ENCODE results near the gene SNRPA. TPM values are rescaled to one million over a fixed set of nuclear protein-coding genes. Genes with fewer than 3 reads are reported as not detected.

SNRPA gene
- total RNA-seq, 1 experiment from 2014 or later = 225 TPM

GRCh38 chr19:40774916-40775631 lies 24.1 kb downstream of the SNRPA start, which contains the start of gene MIA:
Gene MIA (plus strand): TSS chr19:40775521. CDS start chr19:40775543, 22 bp downstream.
- H4K20me1 ChIP-seq (ENCODE audit: control insufficient read depth, insufficient read depth, insufficient read length) = no peaks in the 10 kb centered on the region
- H3K4me3 Mint-ChIP-seq = peak within 1 kb of the TSS in 1 of 2 experiments; percentile 55; a peak in 1 of 5 replicates
- H3K27me3 Mint-ChIP-seq (ENCODE audit: low read depth) = no peaks in the 10 kb centered on the region
- no peak within 1 kb of the TSS for H2BK5ac ChIP-seq (ENCODE audit: insufficient read length, low read length)
- H2BK15ac ChIP-seq (ENCODE audit: low read depth, low read length) = no peak within 1 kb of the TSS
- no peaks in the 10 kb centered on the region for H3K79me2 ChIP-seq (ENCODE audit: insufficient read depth, low read length)
- H3K14ac ChIP-seq (ENCODE audit: insufficient read depth, low read length) = 0 out of 2 replicates have a peak within 1 kb of the TSS, but pooled peaks have one; percentile 46
- H3K27ac ChIP-seq (ENCODE audit: insufficient read length, low read depth, low read length) = no peak within 1 kb of the TSS
- H2AK5ac ChIP-seq (ENCODE audit: insufficient read length, low read length) = no peak within 1 kb of the TSS
- WGBS (ENCODE audit: extremely low coverage, insufficient read length, low lambda C conversion rate) = no CpG with 5 or more reads among the region's 9 CpGs
- H2AFZ ChIP-seq (ENCODE audit: low read length) = no peak within 1 kb of the TSS
- H4K5ac ChIP-seq (ENCODE audit: insufficient read length, low read depth, low read length) = peak within 1 kb of the TSS; percentile 57
- H3K4me1 ChIP-seq (ENCODE audit: insufficient read depth, low read length) = 0 out of 2 replicates have a peak, but pooled peaks cover 2% of the 10 kb centered on the region
- H2BK120ac ChIP-seq (ENCODE audit: low read depth, low read length, poor library complexity, severe bottlenecking) = no peak within 1 kb of the TSS
- H2BK20ac ChIP-seq (ENCODE audit: low read depth, low read length, poor library complexity, severe bottlenecking) = no peak within 1 kb of the TSS
- no peak within 1 kb of the TSS for H3K9ac ChIP-seq (ENCODE audit: extremely low read depth, insufficient read length, low read length)
- no peaks in the 10 kb centered on the region for H3K9me3 ChIP-seq (ENCODE audit: control insufficient read depth, low read depth, low read length)
- H2BK12ac ChIP-seq (ENCODE audit: insufficient read length, low read depth, low read length) = no peak within 1 kb of the TSS
- H3K4ac ChIP-seq (ENCODE audit: low read depth, low read length) = no peak within 1 kb of the TSS
- H3K56ac ChIP-seq (ENCODE audit: insufficient read length, low read depth, low read length) = no peak within 1 kb of the TSS
- peak within 1 kb of the TSS in 2 of 3 experiments; percentile 51 to 68; a peak in 1 of 7 replicates for H3K27ac Mint-ChIP-seq
- no peak within 1 kb of the TSS for H3K18ac ChIP-seq (ENCODE audit: insufficient read length, low read depth, low read length)
- TF ChIP-seq CTCF (conservative IDR thresholded peaks at IDR 0.05) = no peak
- peaks cover 4% of the 10 kb centered on the region for H3K23me2 ChIP-seq (ENCODE audit: insufficient read length, low read depth, low read length, poor library complexity, severe bottlenecking)
- H3K4me2 ChIP-seq (ENCODE audit: insufficient read depth, insufficient read length, low read length) = no peak within 1 kb of the TSS
- H3K36me3 Mint-ChIP-seq (ENCODE audit: insufficient read depth in 1 of 3, low read depth in 3 of 3) = peaks cover 0 to 6% (median 5%) of the 10 kb centered on the region in 3 experiments; a peak in 3 of 7 replicates
- H3K79me1 ChIP-seq (ENCODE audit: insufficient read depth, low read depth, low read length, poor library complexity, severe bottlenecking) = no peaks in the 10 kb centered on the region
- H4K8ac ChIP-seq (replicated peaks; ENCODE audit: insufficient read length, low read depth, low read length) = no peak within 1 kb of the TSS
- H3K27me3 ChIP-seq (ENCODE audit: insufficient read depth, low read length) = no peaks in the 10 kb centered on the region
- H3K9me3 Mint-ChIP-seq = peaks cover 0 to 2% of the 10 kb centered on the region in 2 experiments; a peak in 4 of 5 replicates
- H3K4me1 Mint-ChIP-seq = peaks cover 23 to 30% of the 10 kb centered on the region in 2 experiments
- no peak for DNase-seq
- no peak within 1 kb of the TSS for H4K91ac ChIP-seq (ENCODE audit: insufficient read length, low read depth, low read length)
- no peak within 1 kb of the TSS for H3K23ac ChIP-seq (ENCODE audit: insufficient read length, low read depth, low read length)
- no peak within 1 kb of the TSS for H3T11ph ChIP-seq (ENCODE audit: low read length)
